22Rv1 (cell line): ENCODE data around the gene KRTAP1-1.

Source experiments
- CTCF ChIP-seq: fragments of 450-650 bp; IDR thresholded peaks from 2 replicates; pipeline ENCODE4 v1.5.1; 2017; ENCODE audit warnings: mild to moderate bottlenecking
- ZFX ChIP-seq: fragments of 450-650 bp; IDR thresholded peaks from 2 replicates; pipeline ENCODE4 v1.6.1; 2017; ENCODE audit warnings: antibody characterized with exemption, borderline replicate concordance

GRCh38 chr17:41076788-41077187 is 35.5 kb upstream of the KRTAP1-1 start:
- TF ChIP-seq CTCF (no peak), ZFX (no peak)
